ENCODE measurements around the gene ALDH1L1. TPM values are rescaled to one million over a fixed set of nuclear protein-coding genes. Genes with fewer than 3 reads are reported as not detected.

The ALDH1L1 gene
- total and polyA plus RNA-seq, 9 of the 15 experiments (the other 6 are each of a cell fraction or from before 2014, with no cell fraction given), result 0.06 to 1.9 (median 0.57) TPM; not detected in 1

DNA sequence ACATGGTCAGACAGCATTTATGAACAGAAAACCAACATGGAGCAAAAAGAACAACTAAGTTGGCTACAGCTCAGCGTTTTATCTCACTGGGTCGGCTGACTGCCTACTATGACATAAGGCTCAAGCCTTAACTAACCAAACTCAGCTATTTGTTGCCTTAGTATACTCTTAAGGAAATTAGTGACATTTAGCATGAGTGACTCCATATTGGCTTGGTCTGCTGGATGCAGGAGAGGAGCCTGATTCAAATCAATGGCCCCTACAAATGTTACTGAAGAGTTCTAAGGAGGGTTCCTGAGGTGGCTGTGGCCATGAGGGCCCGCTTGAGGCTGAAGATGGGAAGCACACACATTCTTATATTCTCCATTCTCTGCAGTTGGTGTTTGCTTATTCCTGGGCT, 20.1 kb upstream of the ALDH1L1 start (continued):
- TF ChIP-seq, protein P1, sequence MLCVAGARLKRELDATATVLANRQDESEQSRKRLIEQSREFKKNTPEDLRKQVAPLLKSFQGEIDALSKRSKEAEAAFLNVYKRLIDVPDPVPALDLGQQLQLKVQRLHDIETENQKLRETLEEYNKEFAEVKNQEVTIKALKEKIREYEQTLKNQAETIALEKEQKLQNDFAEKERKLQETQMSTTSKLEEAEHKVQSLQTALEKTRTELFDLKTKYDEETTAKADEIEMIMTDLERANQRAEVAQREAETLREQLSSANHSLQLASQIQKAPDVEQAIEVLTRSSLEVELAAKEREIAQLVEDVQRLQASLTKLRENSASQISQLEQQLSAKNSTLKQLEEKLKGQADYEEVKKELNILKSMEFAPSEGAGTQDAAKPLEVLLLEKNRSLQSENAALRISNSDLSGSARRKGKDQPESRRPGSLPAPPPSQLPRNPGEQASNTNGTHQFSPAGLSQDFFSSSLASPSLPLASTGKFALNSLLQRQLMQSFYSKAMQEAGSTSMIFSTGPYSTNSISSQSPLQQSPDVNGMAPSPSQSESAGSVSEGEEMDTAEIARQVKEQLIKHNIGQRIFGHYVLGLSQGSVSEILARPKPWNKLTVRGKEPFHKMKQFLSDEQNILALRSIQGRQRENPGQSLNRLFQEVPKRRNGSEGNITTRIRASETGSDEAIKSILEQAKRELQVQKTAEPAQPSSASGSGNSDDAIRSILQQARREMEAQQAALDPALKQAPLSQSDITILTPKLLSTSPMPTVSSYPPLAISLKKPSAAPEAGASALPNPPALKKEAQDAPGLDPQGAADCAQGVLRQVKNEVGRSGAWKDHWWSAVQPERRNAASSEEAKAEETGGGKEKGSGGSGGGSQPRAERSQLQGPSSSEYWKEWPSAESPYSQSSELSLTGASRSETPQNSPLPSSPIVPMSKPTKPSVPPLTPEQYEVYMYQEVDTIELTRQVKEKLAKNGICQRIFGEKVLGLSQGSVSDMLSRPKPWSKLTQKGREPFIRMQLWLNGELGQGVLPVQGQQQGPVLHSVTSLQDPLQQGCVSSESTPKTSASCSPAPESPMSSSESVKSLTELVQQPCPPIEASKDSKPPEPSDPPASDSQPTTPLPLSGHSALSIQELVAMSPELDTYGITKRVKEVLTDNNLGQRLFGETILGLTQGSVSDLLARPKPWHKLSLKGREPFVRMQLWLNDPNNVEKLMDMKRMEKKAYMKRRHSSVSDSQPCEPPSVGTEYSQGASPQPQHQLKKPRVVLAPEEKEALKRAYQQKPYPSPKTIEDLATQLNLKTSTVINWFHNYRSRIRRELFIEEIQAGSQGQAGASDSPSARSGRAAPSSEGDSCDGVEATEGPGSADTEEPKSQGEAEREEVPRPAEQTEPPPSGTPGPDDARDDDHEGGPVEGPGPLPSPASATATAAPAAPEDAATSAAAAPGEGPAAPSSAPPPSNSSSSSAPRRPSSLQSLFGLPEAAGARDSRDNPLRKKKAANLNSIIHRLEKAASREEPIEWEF (CRISPR knock-in tag; IDR thresholded peaks at IDR 0.05), result peak; percentile 80
- no peak for TF ChIP-seq DNMT1 (IDR thresholded peaks at IDR 0.05)
- no peak for TF ChIP-seq NCOA2 (IDR thresholded peaks at IDR 0.05; ENCODE audit: partially characterized antibody in 2 of 2)
- TF ChIP-seq, protein P2, sequence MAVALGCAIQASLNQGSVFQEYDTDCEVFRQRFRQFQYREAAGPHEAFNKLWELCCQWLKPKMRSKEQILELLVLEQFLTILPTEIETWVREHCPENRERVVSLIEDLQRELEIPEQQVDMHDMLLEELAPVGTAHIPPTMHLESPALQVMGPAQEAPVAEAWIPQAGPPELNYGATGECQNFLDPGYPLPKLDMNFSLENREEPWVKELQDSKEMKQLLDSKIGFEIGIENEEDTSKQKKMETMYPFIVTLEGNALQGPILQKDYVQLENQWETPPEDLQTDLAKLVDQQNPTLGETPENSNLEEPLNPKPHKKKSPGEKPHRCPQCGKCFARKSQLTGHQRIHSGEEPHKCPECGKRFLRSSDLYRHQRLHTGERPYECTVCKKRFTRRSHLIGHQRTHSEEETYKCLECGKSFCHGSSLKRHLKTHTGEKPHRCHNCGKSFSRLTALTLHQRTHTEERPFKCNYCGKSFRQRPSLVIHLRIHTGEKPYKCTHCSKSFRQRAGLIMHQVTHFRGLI (CRISPR knock-in tag; IDR thresholded peaks at IDR 0.05), result peak; percentile 96
- no peak for TF ChIP-seq RBM22 (IDR thresholded peaks at IDR 0.05; ENCODE audit: low read depth, low read length, poor library complexity, severe bottlenecking)
- TF ChIP-seq, protein P3, sequence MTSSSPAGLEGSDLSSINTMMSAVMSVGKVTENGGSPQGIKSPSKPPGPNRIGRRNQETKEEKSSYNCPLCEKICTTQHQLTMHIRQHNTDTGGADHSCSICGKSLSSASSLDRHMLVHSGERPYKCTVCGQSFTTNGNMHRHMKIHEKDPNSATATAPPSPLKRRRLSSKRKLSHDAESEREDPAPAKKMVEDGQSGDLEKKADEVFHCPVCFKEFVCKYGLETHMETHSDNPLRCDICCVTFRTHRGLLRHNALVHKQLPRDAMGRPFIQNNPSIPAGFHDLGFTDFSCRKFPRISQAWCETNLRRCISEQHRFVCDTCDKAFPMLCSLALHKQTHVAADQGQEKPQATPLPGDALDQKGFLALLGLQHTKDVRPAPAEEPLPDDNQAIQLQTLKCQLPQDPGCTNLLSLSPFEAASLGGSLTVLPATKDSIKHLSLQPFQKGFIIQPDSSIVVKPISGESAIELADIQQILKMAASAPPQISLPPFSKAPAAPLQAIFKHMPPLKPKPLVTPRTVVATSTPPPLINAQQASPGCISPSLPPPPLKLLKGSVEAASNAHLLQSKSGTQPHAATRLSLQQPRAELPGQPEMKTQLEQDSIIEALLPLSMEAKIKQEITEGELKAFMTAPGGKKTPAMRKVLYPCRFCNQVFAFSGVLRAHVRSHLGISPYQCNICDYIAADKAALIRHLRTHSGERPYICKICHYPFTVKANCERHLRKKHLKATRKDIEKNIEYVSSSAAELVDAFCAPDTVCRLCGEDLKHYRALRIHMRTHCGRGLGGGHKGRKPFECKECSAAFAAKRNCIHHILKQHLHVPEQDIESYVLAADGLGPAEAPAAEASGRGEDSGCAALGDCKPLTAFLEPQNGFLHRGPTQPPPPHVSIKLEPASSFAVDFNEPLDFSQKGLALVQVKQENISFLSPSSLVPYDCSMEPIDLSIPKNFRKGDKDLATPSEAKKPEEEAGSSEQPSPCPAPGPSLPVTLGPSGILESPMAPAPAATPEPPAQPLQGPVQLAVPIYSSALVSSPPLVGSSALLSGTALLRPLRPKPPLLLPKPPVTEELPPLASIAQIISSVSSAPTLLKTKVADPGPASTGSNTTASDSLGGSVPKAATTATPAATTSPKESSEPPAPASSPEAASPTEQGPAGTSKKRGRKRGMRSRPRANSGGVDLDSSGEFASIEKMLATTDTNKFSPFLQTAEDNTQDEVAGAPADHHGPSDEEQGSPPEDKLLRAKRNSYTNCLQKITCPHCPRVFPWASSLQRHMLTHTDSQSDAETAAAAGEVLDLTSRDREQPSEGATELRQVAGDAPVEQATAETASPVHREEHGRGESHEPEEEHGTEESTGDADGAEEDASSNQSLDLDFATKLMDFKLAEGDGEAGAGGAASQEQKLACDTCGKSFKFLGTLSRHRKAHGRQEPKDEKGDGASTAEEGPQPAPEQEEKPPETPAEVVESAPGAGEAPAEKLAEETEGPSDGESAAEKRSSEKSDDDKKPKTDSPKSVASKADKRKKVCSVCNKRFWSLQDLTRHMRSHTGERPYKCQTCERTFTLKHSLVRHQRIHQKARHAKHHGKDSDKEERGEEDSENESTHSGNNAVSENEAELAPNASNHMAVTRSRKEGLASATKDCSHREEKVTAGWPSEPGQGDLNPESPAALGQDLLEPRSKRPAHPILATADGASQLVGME (CRISPR knock-in tag; IDR thresholded peaks at IDR 0.05), result peak; percentile 97
- no peak for TF ChIP-seq KDM5B (IDR thresholded peaks at IDR 0.05; ENCODE audit: insufficient replicate concordance, low read depth, low read length)
- TF ChIP-seq HMG20B (CRISPR knock-in tag; IDR thresholded peaks at IDR 0.05), result 0 out of 2 replicates have a peak, but pooled peaks have one; percentile 33
- TF ChIP-seq RB1 (IDR thresholded peaks at IDR 0.05; ENCODE audit: low read depth), result no peak
- TF ChIP-seq GABPB2 (CRISPR knock-in tag; conservative IDR thresholded peaks at IDR 0.05), result no peak
- peak; percentile 91 for TF ChIP-seq ZNF583 (CRISPR knock-in tag; IDR thresholded peaks at IDR 0.05)
- TF ChIP-seq, protein P4, sequence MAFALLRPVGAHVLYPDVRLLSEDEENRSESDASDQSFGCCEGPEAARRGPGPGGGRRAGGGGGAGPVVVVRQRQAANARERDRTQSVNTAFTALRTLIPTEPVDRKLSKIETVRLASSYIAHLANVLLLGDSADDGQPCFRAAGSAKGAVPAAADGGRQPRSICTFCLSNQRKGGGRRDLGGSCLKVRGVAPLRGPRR (CRISPR knock-in tag; IDR thresholded peaks at IDR 0.05), result peak; percentile 60; the same call in 1 of the 2 replicates
- no peak for TF ChIP-seq MTA1 (IDR thresholded peaks at IDR 0.05; ENCODE audit: borderline replicate concordance)
- no peak for TF ChIP-seq PCBP2 (IDR thresholded peaks at IDR 0.05; ENCODE audit: low read depth, low read length, poor library complexity, severe bottlenecking)
- no peak for TF ChIP-seq NONO (IDR thresholded peaks at IDR 0.05; ENCODE audit: low read depth in 2 of 2, low read length in 1 of 2)
- TF ChIP-seq ZKSCAN3 (CRISPR knock-in tag; IDR thresholded peaks at IDR 0.05), result peak; percentile 85
